Spleen (tissue), 7 donors: ENCODE results near the gene CCDC12.

ENCODE experiments used
- CTCF ChIP-seq, 11 experiments: fragments of 200-600 bp in 7 of 11; fragments of 450-650 bp in 4 of 11; sonication (generic) in 4 of 11; IDR thresholded peaks in 8 of 11; conservative IDR thresholded peaks in 3 of 11; 1 replicate in 7 of 11; 2 replicates in 4 of 11; pipeline versions ENCODE4 v1.4.0 to v1.8.0; 2016 to 2021; ENCODE audit warnings: antibody characterized with exemption in 11 of 11, inconsistent platforms in 4 of 11, mild to moderate bottlenecking in 1 of 11
- POLR2A ChIP-seq, 3 donors: fragments of 450-650 bp; IDR thresholded peaks; one replicate each; pipeline ENCODE4 v1.5.1; 2017; ENCODE audit warnings: antibody characterized with exemption in 3 of 3, mild to moderate bottlenecking in 1 of 3
- donor health status: DM: no; HTN: no; CAD: no; lungs with moderate emphysema.
- donor health status: DM: no; HTN: no; CAD: no.
- donor health status: DM: no; HTN: no; CAD: no.

- TF ChIP-seq CTCF (IDR thresholded peaks at IDR 0.05 in 8 of 11, conservative IDR thresholded peaks at IDR 0.05 in 3 of 11) (no peak), POLR2A (IDR thresholded peaks at IDR 0.05) (no peak)
Observed at GRCh38 chr3:46930945-46931403, 45.6 kb downstream of the CCDC12 start.
